ENCODE results near the gene UBTD2.
A peak's percentile ranks its signal among the peaks of the same experiment; 100 is the strongest.

The UBTD2 gene

GRCh38 chr5:172166030-172166826, 117.3 kb downstream of the UBTD2 start:
- no peak overlapping the region for H3K27ac ChIP-seq (ENCODE audit: extremely low read depth, low read depth, low read length)
- ChIA-PET POLR2A (no interaction called here), CTCF (no interaction called here)
- no peaks in the 10 kb centered on the region for H3K9me3 ChIP-seq (ENCODE audit: control insufficient read depth, insufficient read depth, low read depth, low read length)
- no peaks in the 10 kb centered on the region for H3K36me3 ChIP-seq (ENCODE audit: control insufficient read depth in 2 of 2, insufficient read depth in 1 of 2, low read length in 2 of 2)
- TF ChIP-seq, protein P1, sequence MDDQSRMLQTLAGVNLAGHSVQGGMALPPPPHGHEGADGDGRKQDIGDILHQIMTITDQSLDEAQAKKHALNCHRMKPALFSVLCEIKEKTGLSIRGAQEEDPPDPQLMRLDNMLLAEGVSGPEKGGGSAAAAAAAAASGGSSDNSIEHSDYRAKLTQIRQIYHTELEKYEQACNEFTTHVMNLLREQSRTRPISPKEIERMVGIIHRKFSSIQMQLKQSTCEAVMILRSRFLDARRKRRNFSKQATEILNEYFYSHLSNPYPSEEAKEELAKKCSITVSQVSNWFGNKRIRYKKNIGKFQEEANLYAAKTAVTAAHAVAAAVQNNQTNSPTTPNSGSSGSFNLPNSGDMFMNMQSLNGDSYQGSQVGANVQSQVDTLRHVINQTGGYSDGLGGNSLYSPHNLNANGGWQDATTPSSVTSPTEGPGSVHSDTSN (CRISPR knock-in tag; IDR thresholded peaks at IDR 0.05): no peak
- TF ChIP-seq, protein P2, sequence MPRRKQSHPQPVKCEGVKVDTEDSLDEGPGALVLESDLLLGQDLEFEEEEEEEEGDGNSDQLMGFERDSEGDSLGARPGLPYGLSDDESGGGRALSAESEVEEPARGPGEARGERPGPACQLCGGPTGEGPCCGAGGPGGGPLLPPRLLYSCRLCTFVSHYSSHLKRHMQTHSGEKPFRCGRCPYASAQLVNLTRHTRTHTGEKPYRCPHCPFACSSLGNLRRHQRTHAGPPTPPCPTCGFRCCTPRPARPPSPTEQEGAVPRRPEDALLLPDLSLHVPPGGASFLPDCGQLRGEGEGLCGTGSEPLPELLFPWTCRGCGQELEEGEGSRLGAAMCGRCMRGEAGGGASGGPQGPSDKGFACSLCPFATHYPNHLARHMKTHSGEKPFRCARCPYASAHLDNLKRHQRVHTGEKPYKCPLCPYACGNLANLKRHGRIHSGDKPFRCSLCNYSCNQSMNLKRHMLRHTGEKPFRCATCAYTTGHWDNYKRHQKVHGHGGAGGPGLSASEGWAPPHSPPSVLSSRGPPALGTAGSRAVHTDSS (tag by site-specific recombination; IDR thresholded peaks at IDR 0.05): no peak
- TF ChIP-seq ZNF138 (tag by site-specific recombination; IDR thresholded peaks at IDR 0.05; ENCODE audit: borderline replicate concordance) (no peak), ZFP69B (tag by site-specific recombination; IDR thresholded peaks at IDR 0.05) (no peak), ZNF449 (tag by site-specific recombination; IDR thresholded peaks at IDR 0.05) (no peak), ZNF596 (tag by site-specific recombination; IDR thresholded peaks at IDR 0.05) (no peak), ZNF692 (tag by site-specific recombination; IDR thresholded peaks at IDR 0.05) (no peak), ZNF645 (tag by site-specific recombination; IDR thresholded peaks at IDR 0.05) (no peak)
- no peaks in the 10 kb centered on the region for H3K4me1 ChIP-seq (ENCODE audit: control insufficient read depth, insufficient read depth, low read length)
- no peak overlapping the region for H3K4me3 ChIP-seq (ENCODE audit: low read depth, low read length)

- H3K36me3 ChIP-seq (ENCODE audit: control insufficient read depth in 2 of 2, insufficient read depth in 1 of 2, low read length in 2 of 2): no peaks in the 10 kb centered on the region
Measured at GRCh38 chr5:172165465-172165864, 118.1 kb downstream of the UBTD2 start.

More at GRCh38 chr5:172165465-172165864, 118.1 kb downstream of the UBTD2 start:
- ChIA-PET POLR2A (no interaction called here), CTCF (no interaction called here)
- H3K9me3 ChIP-seq (ENCODE audit: control insufficient read depth, insufficient read depth, low read depth, low read length): no peaks in the 10 kb centered on the region
- H3K4me1 ChIP-seq (ENCODE audit: control insufficient read depth, insufficient read depth, low read length): no peaks in the 10 kb centered on the region
- H3K27ac ChIP-seq (ENCODE audit: extremely low read depth, low read depth, low read length): no peak overlapping the region
- no peak overlapping the region for H3K4me3 ChIP-seq (ENCODE audit: low read depth, low read length)
- TF ChIP-seq PRDM10 (tag by site-specific recombination; IDR thresholded peaks at IDR 0.05) (peak; percentile 25; the same call in 1 of the 2 replicates), MYNN (tag by site-specific recombination; IDR thresholded peaks at IDR 0.05; ENCODE audit: borderline replicate concordance) (no peak), ZNF433 (tag by site-specific recombination; IDR thresholded peaks at IDR 0.05; ENCODE audit: low read depth) (no peak), ZNF274 (IDR thresholded peaks at IDR 0.05; ENCODE audit: low read length) (no peak), ZNF274 (tag by site-specific recombination; IDR thresholded peaks at IDR 0.05; ENCODE audit: borderline replicate concordance) (no peak), ZNF174 (tag by site-specific recombination; IDR thresholded peaks at IDR 0.05) (no peak)
